22Rv1 (cell line): Measurements from ENCODE around the gene NRXN2.

Source experiments
- CTCF ChIP-seq: fragments of 450-650 bp; IDR thresholded peaks from 2 replicates; pipeline ENCODE4 v1.5.1; 2017; ENCODE audit warnings: mild to moderate bottlenecking
- ZFX ChIP-seq: fragments of 450-650 bp; IDR thresholded peaks from 2 replicates; pipeline ENCODE4 v1.6.1; 2017; ENCODE audit warnings: antibody characterized with exemption, borderline replicate concordance

DNA sequence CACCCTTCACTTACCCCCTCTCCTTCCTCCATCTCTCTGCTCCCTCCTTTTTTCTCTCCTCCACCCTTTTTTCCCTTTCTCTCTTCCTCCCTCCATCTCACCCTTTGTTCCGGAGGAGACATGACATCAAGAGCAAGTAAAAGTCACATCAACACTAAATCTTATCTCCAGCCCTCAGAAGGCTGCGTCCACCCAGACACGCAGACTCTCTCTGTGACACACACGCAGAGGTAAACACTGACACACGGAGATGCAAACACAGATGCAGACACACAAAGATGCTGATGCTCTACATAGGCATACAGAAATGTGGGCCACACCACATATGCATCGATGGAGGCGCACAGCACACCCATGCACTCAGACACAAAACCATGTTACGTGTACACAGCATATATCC, 27.0 kb downstream of the NRXN2 start:
- TF ChIP-seq CTCF (no peak), ZFX (no peak)
